OCI-M2 (cell line): ENCODE data around the gene UTS2B.

Experiments
- DNase-seq: peaks from one replicate; lab custom pipeline; 2025; ENCODE audit not compliant: unreplicated experiment; lab: John Stamatoyannopoulos, UW

UTS2B gene

GRCh38 chr3:191328383-191328961 lies 1.9 kb downstream of the UTS2B start:
- no peak for DNase-seq

- DNase-seq, result no peak
These were observed 2.8 kb downstream of the UTS2B start for GRCh38 chr3:191327526-191327925.

GRCh38 chr3:191324936-191325335 lies 5.4 kb downstream of the UTS2B start:
- no peak for DNase-seq

DNA sequence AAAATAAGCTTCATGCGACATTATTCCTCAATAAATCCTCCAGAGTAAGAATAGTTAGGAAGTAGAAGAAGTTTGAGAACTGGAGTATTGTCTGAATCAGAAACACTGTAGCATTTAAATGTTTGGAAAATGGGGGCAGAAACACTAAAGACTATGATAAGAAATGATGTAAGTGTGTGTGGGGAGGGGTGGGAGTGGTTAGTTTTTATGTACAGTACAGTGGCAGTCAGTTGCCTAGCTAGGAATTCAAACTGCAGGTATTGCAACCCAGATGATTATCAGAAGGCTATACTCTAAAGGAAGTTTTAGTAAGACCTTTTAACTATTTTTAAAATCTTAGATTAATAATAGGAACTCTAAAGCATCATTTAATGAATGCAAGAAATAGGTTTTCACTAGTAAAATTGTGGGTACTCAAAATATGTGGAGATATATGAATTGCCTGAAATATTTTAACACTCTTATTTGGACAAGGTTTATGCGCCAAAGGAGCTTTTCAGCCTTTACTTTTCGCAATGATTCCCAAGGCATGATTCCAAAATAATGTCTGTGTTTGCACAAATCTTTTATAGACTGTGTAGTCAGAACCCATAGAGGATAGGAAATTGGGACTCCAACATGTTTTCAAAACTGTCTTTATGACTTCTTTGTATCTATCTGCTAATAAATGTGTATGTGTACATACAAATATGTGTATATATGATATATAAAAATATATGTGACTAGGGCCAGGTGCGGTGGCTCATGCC lies 9.1 kb downstream of the UTS2B start:
- DNase-seq, result no peak

- DNase-seq, result no peak
These were observed 10.0 kb downstream of the UTS2B start for GRCh38 chr3:191320316-191320715.

- no peak for DNase-seq
These were observed 13.3 kb downstream of the UTS2B start for GRCh38 chr3:191316876-191317603.

DNA sequence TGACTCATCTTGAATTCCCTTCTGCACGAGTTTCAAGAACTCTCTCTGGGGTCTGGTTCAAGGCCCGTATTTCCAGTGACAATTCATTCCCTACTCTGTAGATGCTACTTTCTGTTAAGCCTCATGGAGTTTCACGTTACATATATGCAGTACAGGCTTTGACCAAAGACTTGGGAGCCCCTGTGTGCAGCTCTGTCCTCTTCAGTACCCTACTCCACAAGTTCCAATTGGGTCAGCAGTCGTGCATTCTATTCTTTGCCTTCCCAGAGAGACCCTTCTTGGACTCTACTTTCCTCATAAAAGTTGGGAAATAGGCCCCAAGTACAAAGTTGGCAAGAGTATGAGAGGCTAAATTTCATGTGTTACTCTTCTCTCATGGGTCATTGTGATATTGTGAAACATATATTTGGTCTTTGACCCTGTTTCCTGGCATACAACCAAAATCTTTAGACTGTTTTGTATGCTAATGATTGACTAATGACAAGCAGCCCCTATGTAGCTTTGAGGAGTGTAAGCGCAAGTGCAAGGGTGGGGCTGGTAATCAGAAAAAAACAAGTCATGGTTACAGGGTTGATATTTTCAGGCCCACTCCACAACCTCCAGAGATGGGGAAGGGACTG lies 16.1 kb downstream of the UTS2B start:
- DNase-seq, result no peak

GRCh38 chr3:191313296-191313695 lies 17.0 kb downstream of the UTS2B start:
- no peak for DNase-seq

GRCh38 chr3:191307341-191307740 lies 23.0 kb downstream of the UTS2B start:
- DNase-seq, result no peak

DNA sequence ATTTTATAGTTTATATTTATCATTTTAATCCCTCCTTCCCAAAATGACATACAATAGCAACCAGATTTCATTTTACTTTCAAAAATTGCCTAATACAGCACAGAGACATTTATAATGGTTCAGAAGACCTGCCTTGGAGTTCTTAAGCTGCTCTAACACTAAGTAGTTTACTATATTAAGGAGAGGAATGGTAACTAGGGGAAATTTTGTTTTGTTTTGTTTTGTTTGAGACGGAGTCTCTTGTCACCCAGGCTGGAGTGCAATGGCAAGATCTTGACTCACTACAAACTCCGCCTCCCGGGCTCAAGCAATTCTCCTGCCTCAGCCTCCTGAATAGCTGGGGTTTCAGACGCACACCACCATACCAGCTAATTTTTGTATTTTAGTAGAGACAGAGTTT lies 23.9 kb downstream of the UTS2B start:
- DNase-seq, result no peak

- DNase-seq, result no peak
These were observed 26.7 kb downstream of the UTS2B start for GRCh38 chr3:191303596-191303995.

GRCh38 chr3:191302451-191302850 lies 27.9 kb downstream of the UTS2B start:
- DNase-seq, result no peak

DNA sequence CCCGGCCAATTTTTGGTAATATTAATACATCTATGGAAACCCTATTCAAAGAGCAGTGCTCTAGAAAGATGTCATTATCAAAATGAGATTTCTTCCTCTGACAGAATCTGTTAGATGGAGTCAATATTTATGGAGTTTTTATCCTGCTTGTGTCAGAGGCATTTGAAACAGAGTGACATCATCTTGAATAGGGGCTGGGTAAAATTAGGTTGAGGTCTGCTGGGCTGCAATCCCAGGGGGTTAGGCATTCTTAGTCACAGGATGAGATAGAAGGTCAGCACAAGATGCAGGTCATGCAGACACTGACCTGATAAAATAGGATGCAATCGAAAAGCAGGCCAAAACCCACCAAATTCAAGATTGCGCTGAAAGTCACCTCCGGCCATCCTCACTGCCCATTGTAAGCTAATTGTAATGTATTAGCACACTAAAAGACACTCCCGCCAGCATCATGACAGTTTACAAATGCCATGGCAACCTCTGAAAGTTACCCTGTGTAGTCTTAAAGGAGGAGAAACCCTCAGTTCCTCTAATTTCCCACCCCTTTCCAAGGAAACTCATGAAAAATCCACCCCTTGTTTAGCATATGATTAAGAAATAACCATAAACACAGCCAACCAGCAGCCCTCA lies 28.4 kb downstream of the UTS2B start:
- DNase-seq, result no peak

DNA sequence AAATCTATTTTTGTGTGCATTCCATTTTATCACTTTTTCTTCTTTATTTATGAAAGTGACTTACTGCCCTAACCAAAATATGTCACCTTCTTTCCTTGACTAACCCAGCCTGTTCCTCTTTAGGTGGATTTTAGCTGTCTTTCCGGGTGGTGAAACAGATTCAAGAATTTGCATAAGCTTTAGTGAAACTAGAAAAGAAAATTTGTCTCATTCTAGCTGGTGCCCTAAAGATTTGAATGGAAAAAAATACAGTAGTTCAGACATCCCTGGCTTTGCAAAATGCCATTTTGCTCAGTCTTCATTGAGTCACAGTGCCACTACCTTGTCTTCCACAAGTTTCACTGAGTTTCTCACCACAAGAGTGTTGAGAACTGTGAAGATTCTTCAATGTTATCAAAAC lies 29.3 kb downstream of the UTS2B start:
- DNase-seq, result no peak

- no peak for DNase-seq
These were observed 29.9 kb downstream of the UTS2B start for GRCh38 chr3:191300422-191300821.

GRCh38 chr3:191298846-191299245 lies 31.5 kb downstream of the UTS2B start:
- no peak for DNase-seq

DNA sequence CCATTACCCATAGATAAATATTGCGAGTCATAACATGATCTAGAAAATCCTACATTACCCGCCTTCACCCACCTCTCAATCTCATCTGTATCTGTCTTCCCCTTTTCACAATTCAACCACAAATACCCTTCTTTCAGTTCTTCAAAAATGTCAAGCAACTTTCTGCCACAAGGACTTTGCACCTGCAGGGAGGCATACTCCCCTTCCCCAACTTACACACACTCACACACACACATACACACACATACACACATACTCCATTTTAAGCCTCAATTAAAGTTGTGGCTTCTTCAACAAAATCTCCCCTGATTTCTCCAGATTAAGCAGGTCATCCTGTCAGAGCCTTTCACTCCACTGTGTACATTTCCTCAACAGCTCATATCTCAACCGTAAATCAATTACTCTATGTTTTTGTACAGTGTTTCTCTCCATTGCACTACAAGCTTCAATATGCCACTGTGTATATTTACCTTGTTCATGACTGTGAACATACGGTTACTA lies 34.2 kb downstream of the UTS2B start:
- DNase-seq, result no peak

GRCh38 chr3:191294291-191294690 lies 36.0 kb downstream of the UTS2B start:
- DNase-seq, result no peak

- DNase-seq, result no peak
These were observed 37.9 kb downstream of the UTS2B start for GRCh38 chr3:191292243-191293015.

GRCh38 chr3:191290311-191291025 lies 39.9 kb downstream of the UTS2B start:
- DNase-seq, result no peak
